22Rv1 (cell line): ENCODE measurements around the gene SPRYD3.

ENCODE experiments used
- CTCF ChIP-seq: fragments of 450-650 bp; IDR thresholded peaks from 2 replicates; pipeline ENCODE4 v1.5.1; 2017; ENCODE audit warnings: mild to moderate bottlenecking
- ZFX ChIP-seq: fragments of 450-650 bp; IDR thresholded peaks from 2 replicates; pipeline ENCODE4 v1.6.1; 2017; ENCODE audit warnings: antibody characterized with exemption, borderline replicate concordance

- TF ChIP-seq CTCF = no peak
- no peak for TF ChIP-seq ZFX
Measured at GRCh38 chr12:53105712-53106439, 26.7 kb upstream of the SPRYD3 start.
